NT2/D1 (cell line): ENCODE measurements around the gene BICDL2.

Experiments
- SUZ12 ChIP-seq: IDR thresholded peaks from 2 replicates; pipeline ENCODE4 v1.6.1; 2011; ENCODE audit not compliant: insufficient read length, insufficient read depth; ENCODE audit errors: extremely low read depth
- YY1 ChIP-seq: IDR thresholded peaks from 2 replicates; pipeline ENCODE4 v1.6.1; 2011; ENCODE audit not compliant: insufficient read length, insufficient read depth
- ZNF274 ChIP-seq: IDR thresholded peaks from 2 replicates; pipeline ENCODE4 v1.6.1; 2011; ENCODE audit warnings: mild to moderate bottlenecking, low read depth, low read length

DNA sequence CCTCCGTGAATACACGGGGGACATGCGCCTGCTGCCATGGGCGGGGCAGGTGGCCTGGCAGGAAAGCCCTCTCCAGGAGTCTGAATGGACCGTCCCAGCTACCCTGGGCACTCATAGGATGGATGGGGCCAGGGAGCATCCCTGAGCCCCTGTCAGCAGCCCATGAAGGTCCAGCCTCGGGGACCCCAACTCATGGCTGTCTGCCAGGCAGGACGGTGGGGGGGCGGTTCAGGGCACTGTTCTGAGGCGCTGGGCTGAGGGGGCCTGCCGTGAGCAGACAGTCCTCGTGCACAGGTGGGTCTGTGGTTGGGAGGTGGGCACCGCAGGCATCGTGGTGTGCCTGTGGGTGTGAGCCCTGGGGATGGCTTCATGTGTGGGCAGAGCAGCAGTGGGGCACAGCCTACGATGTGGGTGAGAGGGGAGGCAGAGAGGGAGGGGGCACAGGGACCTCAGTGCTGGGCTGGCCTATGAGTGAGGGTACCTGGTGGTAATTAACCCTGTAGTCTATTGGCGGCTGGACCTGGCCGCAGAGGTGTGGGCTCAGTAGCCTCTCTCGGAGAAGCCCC is 50.0 kb downstream of the BICDL2 start:
- TF ChIP-seq ZNF274 (no peak), SUZ12 (no peak), YY1 (no peak)
